Esophagus muscularis mucosa (tissue), 4 donors: ENCODE results near the gene PNRC2. TPM values are rescaled to one million over a fixed set of nuclear protein-coding genes. Genes with fewer than 3 reads are reported as not detected.
"Not testable (repeated sequence)": the region's sequence is repeated elsewhere in the genome, so short reads cannot be mapped to it uniquely, and the experiment has no call there.

Experiments used
- DNase-seq: peaks from one replicate; pipeline ENCODE4 v3.0.0-alpha.2; 2017; ENCODE audit errors: extremely low spot score
- H3K27ac ChIP-seq, 4 donors: fragments of 200-600 bp; sonication (generic); replicated peaks in 1 of 4; 1 replicate in 3 of 4; 2 replicates in 1 of 4; pipeline ENCODE4 v1.5.1; 2016 to 2019; ENCODE audit warnings: mild to moderate bottlenecking in 1 of 4
- H3K27me3 ChIP-seq, 4 donors: fragments of 200-600 bp; sonication (generic); one replicate each; pipeline versions ENCODE4 v1.5.1 to v1.6.0; 2016 to 2019
- H3K36me3 ChIP-seq, 4 donors: fragments of 200-600 bp; sonication (generic); one replicate each; pipeline ENCODE4 v1.5.1; 2016 to 2019
- H3K4me1 ChIP-seq, 4 donors: fragments of 200-600 bp; sonication (generic); one replicate each; pipeline ENCODE4 v1.5.1; 2016 to 2019
- H3K4me3 ChIP-seq, 4 donors: fragments of 200-600 bp; sonication (generic); 1 replicate in 2 of 4; 2 replicates in 2 of 4; pipeline ENCODE4 v1.5.1; 2016 to 2019; ENCODE audit warnings: mild to moderate bottlenecking in 4 of 4, moderate library complexity in 1 of 4
- H3K9me3 ChIP-seq, 4 donors: fragments of 200-600 bp; sonication (generic); 1 replicate in 3 of 4; 2 replicates in 1 of 4; pipeline ENCODE4 v1.5.1; 2016 to 2019
- CTCF ChIP-seq, 3 experiments: fragments of 200-600 bp in 2 of 3; fragments of 450-650 bp in 1 of 3; sonication (generic) in 2 of 3; IDR thresholded peaks; one replicate each; pipeline ENCODE4 v1.5.1; 2017 to 2019; ENCODE audit warnings: antibody characterized with exemption in 3 of 3, mild to moderate bottlenecking in 2 of 3, moderate library complexity in 1 of 3
- EP300 ChIP-seq: sonication (generic); formaldehyde crosslinking; IDR thresholded peaks from one replicate; pipeline ENCODE4 v1.6.1; 2017; ENCODE audit warnings: antibody characterized with exemption
- POLR2A ChIP-seq: fragments of 450-650 bp; IDR thresholded peaks from one replicate; pipeline ENCODE4 v1.6.1; 2017; ENCODE audit warnings: antibody characterized with exemption, moderate library complexity, mild to moderate bottlenecking, low read depth
- POLR2AphosphoS5 ChIP-seq, 2 donors: sonication (generic); formaldehyde crosslinking; IDR thresholded peaks; one replicate each; pipeline ENCODE4 v1.6.1; 2017; ENCODE audit warnings: antibody characterized with exemption in 2 of 2
- WGBS: methylation state at CpG from one replicate; pipeline ENCODE4 v1.1.5; 2018; 5-methylcytosine and 5-hydroxymethylcytosine counted together
- intact Hi-C: fragments of 100-400 bp; cut with DNase I; formaldehyde crosslinking; loops from one replicate; pipeline ENCODE4 v1.15.1; 2023
- small RNA-seq, 3 donors: library from RNA; depleted of rRNA; stranded (forward); fragments of <200 nt; gene quantifications; one replicate each; pipeline ENCODE3, GENCODE V24; 2016
- total RNA-seq, 4 donors: library from RNA; depleted of rRNA; stranded (reverse); fragments of >200 nt; gene quantifications; one replicate each; pipeline versions ENCODE4 v1.1.0 to v1.2.1, GENCODE V29; 2016

PNRC2 gene
- total RNA-seq, 4 donors from 2014 or later = 93.3 to 156 (median 138) TPM

- no peak for TF ChIP-seq POLR2A
- no peak for TF ChIP-seq CTCF (IDR thresholded peaks at IDR 0.05)
- TF ChIP-seq EP300 = no peak
- TF ChIP-seq POLR2AphosphoS5 (IDR thresholded peaks at IDR 0.05) = no peak
- no peak for DNase-seq
- H3K27ac ChIP-seq = no peak overlapping the region
- H3K9me3 ChIP-seq = no peaks in the 10 kb centered on the region
- H3K36me3 ChIP-seq = no peaks in the 10 kb centered on the region
- 67% methylated on average over 3 of the region's 5 CpGs for WGBS
- no peak overlapping the region for H3K4me3 ChIP-seq
- H3K27me3 ChIP-seq = no peaks in the 10 kb centered on the region
- peaks cover 5 to 14% (median 13%) of the 10 kb centered on the region in 4 donors for H3K4me1 ChIP-seq
- intact Hi-C loops = no loop called here
These were observed 51.0 kb downstream of the PNRC2 start for GRCh38 chr1:24010650-24011049.

GRCh38 chr1:24012878-24013277 is 53.2 kb downstream of the PNRC2 start:
- H3K27ac ChIP-seq, DNase-seq, H3K9me3 ChIP-seq, H3K4me3 ChIP-seq, intact Hi-C loops, H3K36me3 ChIP-seq, H3K27me3 ChIP-seq: not testable (repeated sequence)
- 100% methylated on average over 8 of the region's 8 CpGs for WGBS
- H3K4me1 ChIP-seq = peaks cover 27 to 37% (median 34%) of the 10 kb centered on the region in 4 donors

Small RNAs within 50 kb of the gene (small RNA-seq; reads per million reads assigned to genes)
- gene MIR378F = 0 reads per million in 3 donors

Other genes starting within 250 kb of the PNRC2 start
- 10 to 100 TPM; 35.7 to 45.4 (median 39.1) TPM for gene ELOA, start 216.4 kb upstream of the PNRC2 start, total RNA-seq
- gene PITHD1, start 181.4 kb upstream of the PNRC2 start, total RNA-seq = 10 to 100 TPM; 43.6 to 66.6 (median 56.0) TPM
- gene LYPLA2, start 168.7 kb upstream of the PNRC2 start, total RNA-seq = 10 to 100 TPM; 32.8 to 51.4 (median 40.8) TPM
- gene GALE, start 159.1 kb upstream of the PNRC2 start, total RNA-seq = 10 to 100 TPM in 3 of 4 donors, 1 to 10 TPM in 1; 7.1 to 13.6 (median 12.8) TPM
- 10 to 100 TPM; 25.5 to 50.0 (median 43.9) TPM for gene HMGCL, start 134.4 kb upstream of the PNRC2 start, total RNA-seq
- gene FUCA1, start 91.5 kb upstream of the PNRC2 start, total RNA-seq = 10 to 100 TPM; 20.0 to 25.9 (median 25.2) TPM
- gene CNR2, start 46.5 kb upstream of the PNRC2 start, total RNA-seq = under 1 TPM in 1 of 4 donors, not detected in 3; 0.17 TPM
- 10 to 100 TPM; 53.6 to 89.7 (median 56.6) TPM for gene SRSF10, start 20.5 kb downstream of the PNRC2 start, total RNA-seq
- 1 to 10 TPM in 2 of 4 donors, under 1 TPM in 2; 0.17 to 2.5 (median 1.4) TPM for gene MYOM3, start 152.3 kb downstream of the PNRC2 start, total RNA-seq
- gene IL22RA1, start 183.3 kb downstream of the PNRC2 start, total RNA-seq = under 1 TPM in 1 of 4 donors, not detected in 3; 0.23 TPM
- gene IFNLR1, start 227.5 kb downstream of the PNRC2 start, total RNA-seq = 1 to 10 TPM in 2 of 4 donors, under 1 TPM in 2; 0.50 to 2.0 (median 1.2) TPM